HEK293T (cell line): Measurements from ENCODE around the gene CALCR.

ENCODE experiments used
- CTCF ChIA-PET: fragments of 350-600 bp; formaldehyde crosslinking; extraction: SDS; loops from one replicate; lab custom pipeline; 2021; ENCODE audit warnings: antibody characterized with exemption, inconsistent platforms; lab: Yijun Ruan, JAX
- POLR2A ChIA-PET: fragments of 350-600 bp; formaldehyde crosslinking; extraction: SDS; loops from one replicate; lab custom pipeline; 2020; ENCODE audit warnings: antibody characterized with exemption, inconsistent platforms; lab: Yijun Ruan, JAX
- DNase-seq: peaks from one replicate; pipeline ENCODE4 v3.0.0; 2012; ENCODE audit warnings: mixed read lengths; ENCODE audit errors: extremely low spot score
- ARNT ChIP-seq: fragments of 450-650 bp; IDR thresholded peaks from 2 replicates; pipeline ENCODE4 v1.6.1; 2017; ENCODE audit warnings: mild to moderate bottlenecking
- BHLHE40 ChIP-seq: fragments of 450-650 bp; IDR thresholded peaks from 2 replicates; pipeline ENCODE4 v1.6.1; 2016; ENCODE audit warnings: mild to moderate bottlenecking, moderate library complexity, borderline replicate concordance
- CTBP1 ChIP-seq: fragments of 450-650 bp; IDR thresholded peaks from 2 replicates; pipeline ENCODE4 v1.6.1; 2016; ENCODE audit warnings: borderline replicate concordance
- ELF4 ChIP-seq: fragments of 450-650 bp; IDR thresholded peaks from 2 replicates; pipeline ENCODE4 v1.6.1; 2017; ENCODE audit warnings: antibody characterized with exemption
- FOXA1 ChIP-seq: fragments of 450-650 bp; IDR thresholded peaks from 2 replicates; pipeline ENCODE4 v1.6.1; 2016; ENCODE audit warnings: mild to moderate bottlenecking
- FOXK2 ChIP-seq: fragments of 450-650 bp; IDR thresholded peaks from 2 replicates; pipeline ENCODE4 v1.6.1; 2016; ENCODE audit warnings: mild to moderate bottlenecking
- FOXM1 ChIP-seq: fragments of 450-650 bp; IDR thresholded peaks from 2 replicates; pipeline ENCODE4 v1.6.1; 2017; ENCODE audit warnings: mild to moderate bottlenecking, borderline replicate concordance
- HDGF ChIP-seq: fragments of 450-650 bp; IDR thresholded peaks from 2 replicates; pipeline ENCODE4 v1.6.1; 2017; ENCODE audit warnings: antibody characterized with exemption, borderline replicate concordance
- L3MBTL2 ChIP-seq: fragments of 450-650 bp; conservative IDR thresholded peaks from 2 replicates; pipeline ENCODE4 v1.6.1; 2016; ENCODE audit warnings: mild to moderate bottlenecking
- LEF1 ChIP-seq: fragments of 450-650 bp; IDR thresholded peaks from 2 replicates; pipeline ENCODE4 v1.6.1; 2017; ENCODE audit warnings: mild to moderate bottlenecking, borderline replicate concordance
- NFRKB ChIP-seq: fragments of 450-650 bp; IDR thresholded peaks from 2 replicates; pipeline ENCODE4 v1.6.1; 2016; ENCODE audit warnings: mild to moderate bottlenecking, moderate library complexity
- PKNOX1 ChIP-seq: fragments of 450-650 bp; IDR thresholded peaks from 2 replicates; pipeline ENCODE4 v1.6.1; 2016
- SP1 ChIP-seq: fragments of 450-650 bp; IDR thresholded peaks from 2 replicates; pipeline ENCODE4 v1.6.1; 2017
- SUZ12 ChIP-seq: fragments of 450-650 bp; IDR thresholded peaks from 2 replicates; pipeline ENCODE4 v1.6.1; 2016; ENCODE audit warnings: mild to moderate bottlenecking
- TARDBP ChIP-seq: fragments of 450-650 bp; IDR thresholded peaks from 2 replicates; pipeline ENCODE4 v1.6.1; 2016
- ZNF384 ChIP-seq: fragments of 450-650 bp; IDR thresholded peaks from 2 replicates; pipeline ENCODE4 v1.6.1; 2016

Gene CALCR

DNA sequence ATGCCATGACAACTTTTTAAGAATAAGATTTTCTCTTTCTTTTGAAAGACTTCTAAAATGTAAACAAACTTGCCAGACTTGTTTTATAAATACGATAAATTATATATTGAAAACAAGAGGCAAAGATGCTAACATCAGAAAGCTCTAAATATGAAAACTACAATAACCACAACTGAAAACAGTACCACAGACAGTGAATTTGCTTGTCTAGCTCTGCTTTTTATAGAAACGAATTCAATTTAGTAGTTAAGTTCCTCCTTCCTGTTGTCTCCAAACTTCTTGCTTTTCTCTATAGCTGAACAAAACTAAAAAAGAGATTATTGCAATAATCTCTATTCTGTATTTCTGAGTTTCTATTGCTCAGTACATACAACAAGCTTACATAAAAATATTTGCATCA, 147.4 kb downstream of the CALCR start:
- POLR2A ChIA-PET = no interaction called here
- no peak for DNase-seq
- CTCF ChIA-PET = interaction anchor here (1.2 to 2.2 kb wide), 2 partner anchors 10 to 15 kb away, joined by 5 to 7 read pairs; no protein-coding TSS in a partner anchor
- no peak for TF ChIP-seq ZNF384
- TF ChIP-seq BHLHE40 = no peak
- no peak for TF ChIP-seq FOXK2
- no peak for TF ChIP-seq LEF1
- no peak for TF ChIP-seq ARNT
- TF ChIP-seq HDGF = no peak
- no peak for TF ChIP-seq FOXA1
- no peak for TF ChIP-seq SUZ12
- no peak for TF ChIP-seq L3MBTL2

DNA sequence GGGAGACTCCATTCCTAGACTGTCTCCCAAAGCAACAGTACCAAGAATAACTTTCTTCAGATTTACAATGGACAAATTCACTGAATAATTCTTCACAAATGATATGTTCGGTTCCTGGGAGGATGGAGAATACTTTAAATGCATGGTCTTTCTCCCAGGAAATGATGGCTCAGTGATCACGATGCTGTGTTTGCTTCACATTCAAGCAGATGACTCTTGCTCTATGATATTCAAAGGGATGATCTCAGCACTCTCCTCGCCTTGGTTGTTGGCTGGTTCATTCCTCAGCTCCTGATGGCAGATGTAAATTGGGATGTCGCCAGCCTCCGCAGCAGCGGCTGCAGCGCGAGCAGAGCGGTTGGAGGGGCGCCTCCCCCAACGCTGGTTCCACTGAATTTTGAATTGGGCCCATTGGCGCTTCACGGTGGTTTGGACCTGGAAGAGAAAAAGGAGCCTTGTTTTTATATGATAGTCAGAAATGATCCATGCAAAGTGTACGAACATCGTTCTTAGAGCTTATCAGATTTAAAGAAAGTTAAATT, 148.3 kb downstream of the CALCR start:
- ChIA-PET POLR2A (no interaction called here), CTCF (no interaction called here)
- TF ChIP-seq SUZ12 = no peak
- TF ChIP-seq CTBP1 = no peak
- TF ChIP-seq PKNOX1 = no peak
- TF ChIP-seq FOXA1 = no peak
- TF ChIP-seq ZNF384 = no peak
- TF ChIP-seq FOXM1 = no peak
- TF ChIP-seq BHLHE40 = no peak
- TF ChIP-seq TARDBP = no peak
- TF ChIP-seq ELF4 = no peak
- no peak for TF ChIP-seq LEF1
- TF ChIP-seq HDGF = no peak
- no peak for TF ChIP-seq NFRKB
- no peak for TF ChIP-seq SP1
- TF ChIP-seq L3MBTL2 = no peak
- DNase-seq = no peak

DNA sequence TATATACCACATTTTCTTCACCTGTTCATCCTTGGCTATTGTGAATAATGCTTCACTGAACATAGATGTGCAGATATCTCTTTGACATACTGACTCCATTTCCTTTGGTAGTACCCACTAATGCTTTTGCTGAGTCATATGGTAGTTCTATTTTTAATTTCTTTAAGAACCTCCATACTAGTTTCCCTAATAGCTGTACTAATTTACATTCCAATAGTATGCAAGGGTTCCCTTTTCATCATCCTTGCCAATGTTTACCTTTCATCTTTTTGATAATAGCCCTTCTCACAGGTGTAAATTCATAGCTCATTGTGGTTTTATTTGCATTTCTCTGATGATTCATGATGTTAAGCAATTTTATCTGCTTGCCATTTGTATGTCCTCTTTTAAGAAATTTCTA, 159.9 kb downstream of the CALCR start:
- CTCF ChIA-PET = no interaction called here
- POLR2A ChIA-PET = no interaction called here
- DNase-seq = no peak
- TF ChIP-seq BHLHE40 = no peak
- TF ChIP-seq HDGF = no peak
- TF ChIP-seq ARNT = no peak
- no peak for TF ChIP-seq LEF1
- TF ChIP-seq L3MBTL2 = no peak
- no peak for TF ChIP-seq PKNOX1
- TF ChIP-seq SUZ12 = no peak
- no peak for TF ChIP-seq FOXA1
- TF ChIP-seq FOXM1 = no peak
- no peak for TF ChIP-seq ELF4
- TF ChIP-seq CTBP1 = no peak
- TF ChIP-seq NFRKB = no peak
- no peak for TF ChIP-seq FOXK2
- TF ChIP-seq SP1 = no peak
- TF ChIP-seq ZNF384 = no peak
- TF ChIP-seq TARDBP = no peak

DNA sequence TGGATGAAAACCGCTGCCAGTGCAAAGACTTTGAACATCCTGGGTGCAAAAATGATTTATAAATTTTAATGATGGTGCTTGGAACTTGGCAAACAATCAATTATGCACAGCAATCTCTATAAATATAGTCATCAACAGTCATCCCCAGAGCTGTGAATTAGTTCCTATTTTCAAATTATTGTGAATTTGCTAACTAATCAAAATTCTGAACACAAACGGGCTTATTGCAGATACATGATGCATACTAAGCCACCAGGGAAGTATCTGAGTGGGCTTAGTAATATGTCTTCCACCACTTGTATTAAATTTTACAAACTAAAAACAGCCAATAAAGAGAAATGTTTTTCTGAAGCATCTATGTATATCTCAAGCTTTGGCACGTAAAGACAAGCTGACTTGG, 165.2 kb downstream of the CALCR start:
- DNase-seq = no peak
- ChIA-PET CTCF (no interaction called here), POLR2A (no interaction called here)
- TF ChIP-seq FOXA1 = no peak
- no peak for TF ChIP-seq NFRKB
- no peak for TF ChIP-seq ARNT
- TF ChIP-seq TARDBP = no peak
- TF ChIP-seq FOXK2 = no peak
- TF ChIP-seq FOXM1 = no peak
- no peak for TF ChIP-seq ELF4
- TF ChIP-seq SP1 = no peak
- no peak for TF ChIP-seq BHLHE40

DNA sequence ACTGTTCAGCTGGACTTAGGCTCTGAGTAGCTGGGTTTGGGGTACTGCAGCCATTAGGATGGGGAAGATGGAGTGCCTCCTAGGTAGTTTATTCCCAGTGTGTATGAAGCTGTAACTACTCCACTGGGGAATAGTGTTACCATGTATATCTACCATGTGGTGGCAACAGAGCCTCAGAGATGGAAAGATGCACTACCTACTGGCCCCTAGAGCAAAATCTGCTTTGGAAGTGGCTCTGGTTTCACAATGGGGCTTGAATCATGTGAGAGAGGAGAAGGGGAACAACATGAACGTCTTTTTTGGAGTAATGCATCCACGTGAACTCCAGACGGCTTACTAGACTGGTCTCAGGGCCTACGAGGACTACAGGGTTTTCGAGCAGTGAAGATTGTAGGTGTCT, 167.3 kb downstream of the CALCR start:
- CTCF ChIA-PET = interaction anchor here (0.7 kb wide), 1 partner anchor 35 kb away, joined by 3 read pairs; no protein-coding TSS in a partner anchor
- no peak for DNase-seq
- POLR2A ChIA-PET = no interaction called here
- TF ChIP-seq ZNF384 (no peak), NFRKB (no peak), LEF1 (no peak), TARDBP (no peak), CTBP1 (no peak), ARNT (no peak), PKNOX1 (no peak), L3MBTL2 (no peak), ELF4 (no peak), BHLHE40 (no peak), FOXA1 (no peak), SUZ12 (no peak), SP1 (no peak), FOXM1 (no peak), HDGF (no peak), FOXK2 (no peak)

DNA sequence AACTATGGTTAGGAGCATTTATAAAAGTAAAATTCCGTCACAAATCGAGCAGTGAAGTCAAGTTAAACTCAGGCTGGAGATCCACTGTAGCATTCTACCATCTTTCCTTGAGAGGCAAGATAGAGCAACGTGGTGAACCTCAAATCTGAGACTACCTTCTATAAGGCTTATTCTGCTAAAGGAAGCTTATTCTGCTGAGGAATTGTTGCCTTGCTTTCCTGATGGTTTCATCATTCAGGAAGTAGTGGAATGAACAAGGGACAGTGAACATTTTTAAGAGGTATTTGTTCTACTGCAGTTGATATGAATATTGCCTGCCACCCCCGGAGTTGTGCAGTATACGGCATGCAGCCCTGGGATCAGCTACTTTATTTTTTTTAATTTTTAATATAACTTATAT, 171.6 kb downstream of the CALCR start:
- ChIA-PET POLR2A (no interaction called here), CTCF (no interaction called here)
- no peak for TF ChIP-seq FOXM1
- TF ChIP-seq BHLHE40 = no peak
- TF ChIP-seq NFRKB = no peak
- TF ChIP-seq ZNF384 = no peak
- no peak for TF ChIP-seq HDGF
- TF ChIP-seq SP1 = no peak
- no peak for TF ChIP-seq TARDBP
- no peak for TF ChIP-seq FOXK2
- TF ChIP-seq SUZ12 = no peak
- no peak for DNase-seq
